Keratinocyte (primary cell): Measurements from ENCODE around the gene MRPS33. TPM values are rescaled to one million over a fixed set of nuclear protein-coding genes. Genes with fewer than 3 reads are reported as not detected.

Experiments
- DNase-seq: peaks from one replicate; pipeline ENCODE4 v3.0.0-alpha.2; 2011; ENCODE audit warnings: low read depth, missing footprints, low spot score
- FAIRE-seq: peaks from 2 replicates; lab custom pipeline; 2011; peaks lifted over from hg19 to GRCh38; lab: Jason Lieb, UNC
- H2AFZ ChIP-seq: 2 replicates; pipeline ENCODE4 v1.6.0; 2012; ENCODE audit warnings: low read length, control low read depth, inconsistent platforms; ENCODE audit not compliant: control insufficient read depth
- H3K27ac ChIP-seq: 2 replicates; pipeline ENCODE4 v1.5.1; 2011; ENCODE audit warnings: low read length; ENCODE audit not compliant: control insufficient read depth, insufficient read depth
- H3K27me3 ChIP-seq: 3 replicates; pipeline ENCODE4 v1.6.0; 2011; ENCODE audit warnings: low read length; ENCODE audit not compliant: control insufficient read depth, insufficient read depth; ENCODE audit errors: extremely low read depth
- H3K36me3 ChIP-seq, 2 experiments: 2 replicates in 1 of 2; 3 replicates in 1 of 2; pipeline ENCODE4 v1.5.1; 2011; ENCODE audit warnings: low read length in 2 of 2, mild to moderate bottlenecking in 1 of 2; ENCODE audit not compliant: control insufficient read depth in 2 of 2, insufficient read depth in 2 of 2; ENCODE audit errors: extremely low read depth in 1 of 2
- H3K4me1 ChIP-seq: 3 replicates; pipeline ENCODE4 v1.5.1; 2011; ENCODE audit warnings: low read length; ENCODE audit not compliant: control insufficient read depth, insufficient read depth; ENCODE audit errors: extremely low read depth
- H3K4me2 ChIP-seq: 3 replicates; pipeline ENCODE4 v1.6.0; 2011; ENCODE audit warnings: low read depth, low read length; ENCODE audit not compliant: control insufficient read depth, insufficient read depth; ENCODE audit errors: extremely low read depth
- H3K4me3 ChIP-seq, 3 experiments: fragments of 200-600 bp in 1 of 3; sonication (generic) in 1 of 3; 2 replicates in 2 of 3; 3 replicates in 1 of 3; pipeline ENCODE4 v1.5.1; 2011 to 2016; ENCODE audit warnings: low read length in 3 of 3, mild to moderate bottlenecking in 3 of 3, control low read depth in 2 of 3, inconsistent platforms in 1 of 3, low read depth in 1 of 3, mixed read lengths in 1 of 3, mixed run types in 1 of 3, moderate library complexity in 1 of 3; ENCODE audit not compliant: control insufficient read depth in 2 of 3, insufficient read depth in 2 of 3; ENCODE audit errors: extremely low read depth in 1 of 3
- H3K79me2 ChIP-seq: 2 replicates; pipeline ENCODE4 v1.6.0; 2012; ENCODE audit warnings: low read length; ENCODE audit not compliant: control insufficient read depth, insufficient read depth
- H3K9ac ChIP-seq: 3 replicates; pipeline ENCODE4 v1.6.0; 2011; ENCODE audit warnings: low read length; ENCODE audit not compliant: control insufficient read depth, insufficient read depth; ENCODE audit errors: extremely low read depth
- H3K9me1 ChIP-seq: 3 replicates; pipeline ENCODE4 v1.6.0; 2011; ENCODE audit warnings: low read length; ENCODE audit not compliant: control insufficient read depth, insufficient read depth; ENCODE audit errors: extremely low read depth
- H3K9me3 ChIP-seq: 2 replicates; pipeline ENCODE4 v1.5.1; 2012; ENCODE audit warnings: low read depth, low read length; ENCODE audit not compliant: control insufficient read depth
- H4K20me1 ChIP-seq: 3 replicates; pipeline ENCODE4 v1.6.0; 2011; ENCODE audit warnings: low read length; ENCODE audit not compliant: control insufficient read depth, insufficient read depth; ENCODE audit errors: extremely low read depth
- EZH2 ChIP-seq: IDR thresholded peaks from one replicate; pipeline ENCODE4 v1.6.1; 2012; ENCODE audit warnings: inconsistent platforms, mild to moderate bottlenecking, low read length, moderate library complexity
- dilution Hi-C: fragments of 300-500 bp; cut with MboI; formaldehyde crosslinking; loops from one replicate; pipeline ENCODE4 v1.7.0; 2020; ENCODE audit warnings: low sequenced_read_pairs; ENCODE audit not compliant: extremely low pct_ligation_motif_present
- polyA plus RNA-seq, 5 experiments: library from polyadenylated mRNA; depleted of rRNA in 3 of 5; stranded (reverse) in 3 of 5; stranded (forward) in 1 of 5; unstranded in 1 of 5; fragments of >200 nt; gene quantifications; 1 replicate in 1 of 5; 2 replicates in 3 of 5; 3 replicates in 1 of 5; pipeline versions ENCODE4 v1.2.1 to v1.2.3, GENCODE V29; 2011 to 2012; ENCODE audit warnings: missing spikeins in 2 of 5, low read depth in 1 of 5, low replicate concordance in 1 of 5
- TF ChIP-seq, protein P1 (sequence below), 3 experiments: IDR thresholded peaks in 1 of 3; conservative IDR thresholded peaks in 1 of 3; optimal IDR thresholded peaks in 1 of 3; 2 replicates in 2 of 3; 3 replicates in 1 of 3; pipeline versions ENCODE3 to v1.5.1; 2011; ENCODE audit warnings: low read length in 3 of 3, mild to moderate bottlenecking in 3 of 3, moderate library complexity in 2 of 3, control low read depth in 1 of 3, inconsistent platforms in 1 of 3; ENCODE audit not compliant: insufficient read depth in 2 of 3; ENCODE audit errors: extremely low read depth in 1 of 3

Gene MRPS33
- polyA plus RNA-seq, 1 donor (not counting 4 experiments of a cell fraction or from before 2014, with no cell fraction given): 141 TPM

DNA sequence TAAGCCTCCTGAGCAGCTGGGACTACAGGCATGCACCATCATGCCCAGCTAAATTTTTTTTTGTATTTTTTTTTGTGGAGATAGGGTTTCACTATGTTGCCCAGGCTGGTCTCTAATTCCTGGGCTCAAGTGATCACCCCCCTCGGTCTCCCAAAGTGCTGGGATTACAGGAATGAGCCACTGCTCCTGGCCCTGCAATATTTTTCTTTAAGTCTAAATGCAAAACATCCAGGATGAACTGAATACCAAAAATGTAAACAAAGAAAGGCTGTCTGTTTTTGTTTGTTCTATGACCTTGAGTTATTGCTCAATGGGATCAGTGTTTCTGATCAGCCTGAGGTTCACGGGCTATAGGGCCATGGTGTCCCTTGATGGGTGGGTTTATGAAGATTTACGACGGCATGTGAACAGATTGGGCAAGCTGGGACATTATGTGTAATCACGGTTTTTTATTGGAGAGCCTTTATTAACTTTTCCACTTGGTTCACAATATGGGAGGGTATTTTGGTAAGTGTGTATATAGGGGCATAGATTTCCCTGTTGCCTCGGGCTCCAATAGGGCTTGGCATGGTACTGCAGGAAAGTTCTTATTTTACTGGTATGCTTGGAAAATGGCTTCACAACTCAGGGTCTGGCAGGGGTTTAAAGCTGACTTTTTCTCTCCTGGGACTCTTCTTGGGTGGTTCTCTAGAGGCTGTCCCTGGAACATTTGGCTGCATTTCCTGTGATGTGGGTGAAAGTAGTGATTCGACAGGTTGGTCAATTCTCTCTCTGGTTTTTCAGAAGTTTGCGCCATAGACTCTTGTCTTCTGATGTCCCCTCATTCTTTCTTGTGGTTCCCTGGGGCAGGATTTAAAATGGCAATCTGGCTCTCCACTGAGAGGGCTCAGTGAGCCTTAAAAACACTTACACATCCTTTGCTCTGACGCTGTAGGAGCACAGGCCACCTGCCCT, 41.6 kb downstream of the MRPS33 start:
- FAIRE-seq (no peak), DNase-seq (no peak)
- Histone ChIP-seq H3K4me2 (no peak overlapping the region), H2AFZ (no peak overlapping the region), H3K4me1 (no peaks in the 10 kb centered on the region), H3K4me3 (no peak overlapping the region), H3K27me3 (no peaks in the 10 kb centered on the region), H3K36me3 (no peaks in the 10 kb centered on the region), H4K20me1 (no peaks in the 10 kb centered on the region), H3K27ac (no peak overlapping the region), H3K9ac (no peak overlapping the region), H3K79me2 (no peaks in the 10 kb centered on the region), H3K9me1 (no peaks in the 10 kb centered on the region), H3K9me3 (no peaks in the 10 kb centered on the region)
- TF ChIP-seq, protein P1, sequence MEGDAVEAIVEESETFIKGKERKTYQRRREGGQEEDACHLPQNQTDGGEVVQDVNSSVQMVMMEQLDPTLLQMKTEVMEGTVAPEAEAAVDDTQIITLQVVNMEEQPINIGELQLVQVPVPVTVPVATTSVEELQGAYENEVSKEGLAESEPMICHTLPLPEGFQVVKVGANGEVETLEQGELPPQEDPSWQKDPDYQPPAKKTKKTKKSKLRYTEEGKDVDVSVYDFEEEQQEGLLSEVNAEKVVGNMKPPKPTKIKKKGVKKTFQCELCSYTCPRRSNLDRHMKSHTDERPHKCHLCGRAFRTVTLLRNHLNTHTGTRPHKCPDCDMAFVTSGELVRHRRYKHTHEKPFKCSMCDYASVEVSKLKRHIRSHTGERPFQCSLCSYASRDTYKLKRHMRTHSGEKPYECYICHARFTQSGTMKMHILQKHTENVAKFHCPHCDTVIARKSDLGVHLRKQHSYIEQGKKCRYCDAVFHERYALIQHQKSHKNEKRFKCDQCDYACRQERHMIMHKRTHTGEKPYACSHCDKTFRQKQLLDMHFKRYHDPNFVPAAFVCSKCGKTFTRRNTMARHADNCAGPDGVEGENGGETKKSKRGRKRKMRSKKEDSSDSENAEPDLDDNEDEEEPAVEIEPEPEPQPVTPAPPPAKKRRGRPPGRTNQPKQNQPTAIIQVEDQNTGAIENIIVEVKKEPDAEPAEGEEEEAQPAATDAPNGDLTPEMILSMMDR (optimal IDR thresholded peaks at IDR 0.05 in 1 of 3, IDR thresholded peaks at IDR 0.05 in 1 of 3, conservative IDR thresholded peaks at IDR 0.05 in 1 of 3; ENCODE audit: extremely low read depth in 1 of 3, insufficient read depth in 2 of 3, low read length in 3 of 3): no peak
- TF ChIP-seq EZH2: no peak
- dilution Hi-C loops: no loop called here

DNA sequence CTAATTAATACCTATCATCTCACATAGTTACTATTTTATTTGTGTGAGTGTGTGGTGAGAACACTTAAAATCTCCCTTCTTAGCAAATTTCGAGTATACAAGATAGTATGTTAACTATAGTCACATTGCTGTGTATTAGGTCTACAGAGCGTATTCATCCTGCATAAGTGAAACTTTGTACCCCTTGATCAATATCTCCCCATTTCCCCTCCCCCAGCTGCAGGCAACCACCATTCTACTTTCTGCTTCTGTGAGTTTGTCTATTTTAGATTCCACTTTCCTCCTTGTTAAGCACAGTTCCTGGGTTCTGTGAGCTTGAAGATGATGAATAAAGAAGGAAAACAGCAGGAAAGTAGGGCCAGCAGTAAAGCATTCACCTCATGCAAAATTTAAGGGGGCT, 42.4 kb downstream of the MRPS33 start:
- no peaks in the 10 kb centered on the region for H3K9me3 ChIP-seq
- H3K79me2 ChIP-seq: no peaks in the 10 kb centered on the region
- no peaks in the 10 kb centered on the region for H3K36me3 ChIP-seq
- H2AFZ ChIP-seq: no peak overlapping the region
- no peak overlapping the region for H3K27ac ChIP-seq
- H3K4me3 ChIP-seq: no peak overlapping the region
- no peak overlapping the region for H3K4me2 ChIP-seq
- FAIRE-seq: no peak
- H4K20me1 ChIP-seq: no peaks in the 10 kb centered on the region
- H3K27me3 ChIP-seq: no peaks in the 10 kb centered on the region
- dilution Hi-C loops: no loop called here
- no peak overlapping the region for H3K9ac ChIP-seq
- DNase-seq: no peak
- H3K9me1 ChIP-seq: no peaks in the 10 kb centered on the region
- TF ChIP-seq, protein P1 (optimal IDR thresholded peaks at IDR 0.05 in 1 of 3, IDR thresholded peaks at IDR 0.05 in 1 of 3, conservative IDR thresholded peaks at IDR 0.05 in 1 of 3; ENCODE audit: extremely low read depth in 1 of 3, insufficient read depth in 2 of 3, low read length in 3 of 3): no peak
- no peak for TF ChIP-seq EZH2
- no peaks in the 10 kb centered on the region for H3K4me1 ChIP-seq
